Measurements from ENCODE around the gene MUC22.

The MUC22 gene

GRCh38 chr6:31037169-31037568, 26.9 kb downstream of the MUC22 start:
- no peak for DNase-seq (ENCODE audit: low read depth in 2 of 2)
- TF ChIP-seq, protein P1, sequence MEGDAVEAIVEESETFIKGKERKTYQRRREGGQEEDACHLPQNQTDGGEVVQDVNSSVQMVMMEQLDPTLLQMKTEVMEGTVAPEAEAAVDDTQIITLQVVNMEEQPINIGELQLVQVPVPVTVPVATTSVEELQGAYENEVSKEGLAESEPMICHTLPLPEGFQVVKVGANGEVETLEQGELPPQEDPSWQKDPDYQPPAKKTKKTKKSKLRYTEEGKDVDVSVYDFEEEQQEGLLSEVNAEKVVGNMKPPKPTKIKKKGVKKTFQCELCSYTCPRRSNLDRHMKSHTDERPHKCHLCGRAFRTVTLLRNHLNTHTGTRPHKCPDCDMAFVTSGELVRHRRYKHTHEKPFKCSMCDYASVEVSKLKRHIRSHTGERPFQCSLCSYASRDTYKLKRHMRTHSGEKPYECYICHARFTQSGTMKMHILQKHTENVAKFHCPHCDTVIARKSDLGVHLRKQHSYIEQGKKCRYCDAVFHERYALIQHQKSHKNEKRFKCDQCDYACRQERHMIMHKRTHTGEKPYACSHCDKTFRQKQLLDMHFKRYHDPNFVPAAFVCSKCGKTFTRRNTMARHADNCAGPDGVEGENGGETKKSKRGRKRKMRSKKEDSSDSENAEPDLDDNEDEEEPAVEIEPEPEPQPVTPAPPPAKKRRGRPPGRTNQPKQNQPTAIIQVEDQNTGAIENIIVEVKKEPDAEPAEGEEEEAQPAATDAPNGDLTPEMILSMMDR (IDR thresholded peaks at IDR 0.05; ENCODE audit: low read depth, low read length) = no peak
- H3K4me3 ChIP-seq (replicated peaks in 1 of 2; ENCODE audit: low read depth in 2 of 2, low read length in 2 of 2) = no peak overlapping the region

DNA sequence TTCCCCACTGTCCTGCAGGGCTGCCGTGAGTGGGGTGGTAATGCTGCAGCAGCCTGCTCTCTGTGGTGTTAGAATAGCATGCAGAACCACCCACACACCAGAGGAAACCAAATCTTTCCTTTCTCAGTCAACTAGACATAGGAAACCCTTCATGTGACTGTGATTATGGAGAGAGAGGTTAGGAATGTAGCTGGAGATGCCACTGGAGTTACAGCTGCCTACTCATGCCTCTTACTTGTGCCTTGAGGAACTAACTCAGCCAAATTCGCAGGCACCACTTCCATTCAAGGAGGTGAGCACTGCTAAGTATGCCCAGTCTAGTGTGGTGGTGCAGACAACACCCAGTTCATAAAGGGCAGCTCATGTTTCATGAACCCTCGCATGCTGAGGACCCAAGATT, 27.4 kb downstream of the MUC22 start:
- no peak overlapping the region for H3K4me3 ChIP-seq (replicated peaks in 1 of 2; ENCODE audit: low read depth in 2 of 2, low read length in 2 of 2)
- peak; percentile 8 to 26 for DNase-seq (ENCODE audit: low read depth in 2 of 2)
- TF ChIP-seq, protein P1 (IDR thresholded peaks at IDR 0.05; ENCODE audit: low read depth, low read length) = no peak

DNA sequence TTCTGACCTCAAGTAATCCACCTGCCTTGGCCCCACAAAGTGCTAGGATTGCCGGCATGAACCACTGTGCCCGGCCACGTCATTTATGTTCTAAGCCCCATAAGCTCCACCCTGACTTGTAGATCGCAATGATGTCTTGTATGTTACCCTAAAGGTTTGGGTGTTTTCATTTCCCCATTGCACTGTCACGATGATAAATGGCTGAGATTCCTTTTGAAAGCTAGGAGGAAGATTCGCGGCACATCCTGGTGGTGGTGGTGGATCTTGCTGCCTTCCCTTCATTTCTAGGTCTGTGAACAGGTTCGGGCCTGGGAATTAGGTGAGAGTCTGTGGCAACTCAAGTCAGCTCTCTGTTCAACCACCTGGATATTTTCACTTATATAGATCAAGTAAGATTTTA, 28.3 kb downstream of the MUC22 start:
- H3K4me3 ChIP-seq (replicated peaks in 1 of 2; ENCODE audit: low read depth in 2 of 2, low read length in 2 of 2) = no peak overlapping the region
- no peak for DNase-seq (ENCODE audit: low read depth in 2 of 2)
- TF ChIP-seq, protein P1 (IDR thresholded peaks at IDR 0.05; ENCODE audit: low read depth, low read length) = no peak

DNA sequence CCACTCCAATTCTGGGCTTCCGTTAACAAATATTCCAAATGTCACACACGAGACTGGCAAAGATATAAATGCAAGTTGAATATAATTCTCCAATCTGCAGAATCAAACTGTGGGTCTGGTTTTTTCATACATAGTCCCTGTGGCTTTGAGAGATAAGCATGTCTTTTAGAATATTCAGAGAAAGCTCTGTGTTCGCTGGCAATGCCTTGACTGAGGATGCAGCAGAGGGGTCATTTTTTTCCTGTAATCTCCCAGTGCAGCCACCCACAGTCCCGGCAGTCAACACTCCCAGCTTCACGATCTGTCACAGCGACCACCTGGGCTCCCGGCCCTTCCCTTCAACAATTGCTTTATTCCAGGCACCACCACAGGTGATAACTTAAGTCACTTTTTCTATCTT, 30.5 kb downstream of the MUC22 start:
- DNase-seq (ENCODE audit: low read depth in 2 of 2) = no peak
- no peak overlapping the region for H3K4me3 ChIP-seq (replicated peaks in 1 of 2; ENCODE audit: low read depth in 2 of 2, low read length in 2 of 2)
- TF ChIP-seq, protein P1 (IDR thresholded peaks at IDR 0.05; ENCODE audit: low read depth, low read length) = no peak

DNA sequence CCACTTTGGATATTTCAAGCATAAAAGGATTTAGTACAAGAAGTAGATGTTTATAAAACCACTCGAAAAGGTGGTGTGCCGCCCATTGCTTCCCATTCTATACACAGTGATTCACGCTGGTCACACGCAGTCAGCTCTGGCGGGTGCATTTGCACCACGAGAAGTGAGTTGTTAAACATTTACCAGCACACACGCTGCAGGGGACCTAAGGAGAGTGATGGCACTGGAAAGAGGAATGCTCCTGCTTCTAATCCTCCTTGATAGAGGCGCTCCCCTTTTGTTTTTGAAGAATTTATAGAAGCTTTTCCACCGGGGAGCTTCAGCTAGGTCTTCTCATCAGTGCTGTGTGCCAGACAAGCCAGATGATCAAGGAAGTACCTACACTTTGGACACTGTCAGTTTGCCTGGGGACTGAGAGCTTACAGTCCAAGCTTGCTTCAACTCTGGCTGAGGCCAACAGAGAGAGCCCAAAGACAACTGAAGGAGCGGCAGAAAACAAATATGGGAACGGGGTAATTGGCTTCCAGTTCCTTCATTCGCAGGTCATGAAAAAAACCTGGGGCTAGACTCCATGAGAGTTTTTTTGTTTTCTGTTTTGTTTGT, 31.2 kb downstream of the MUC22 start:
- DNase-seq (ENCODE audit: low read depth in 2 of 2) = no peak
- TF ChIP-seq, protein P1 (IDR thresholded peaks at IDR 0.05; ENCODE audit: low read depth, low read length) = no peak
- H3K4me3 ChIP-seq (replicated peaks in 1 of 2; ENCODE audit: low read depth in 2 of 2, low read length in 2 of 2) = no peak overlapping the region

- TF ChIP-seq, protein P1 (IDR thresholded peaks at IDR 0.05; ENCODE audit: low read depth, low read length) = peak; percentile 72
- H3K4me3 ChIP-seq (replicated peaks in 1 of 2; ENCODE audit: low read depth in 2 of 2, low read length in 2 of 2) = no peak overlapping the region
- peak; percentile 68 to 70 for DNase-seq (ENCODE audit: low read depth in 2 of 2)
These were observed 32.5 kb downstream of the MUC22 start for GRCh38 chr6:31042806-31043205.

DNA sequence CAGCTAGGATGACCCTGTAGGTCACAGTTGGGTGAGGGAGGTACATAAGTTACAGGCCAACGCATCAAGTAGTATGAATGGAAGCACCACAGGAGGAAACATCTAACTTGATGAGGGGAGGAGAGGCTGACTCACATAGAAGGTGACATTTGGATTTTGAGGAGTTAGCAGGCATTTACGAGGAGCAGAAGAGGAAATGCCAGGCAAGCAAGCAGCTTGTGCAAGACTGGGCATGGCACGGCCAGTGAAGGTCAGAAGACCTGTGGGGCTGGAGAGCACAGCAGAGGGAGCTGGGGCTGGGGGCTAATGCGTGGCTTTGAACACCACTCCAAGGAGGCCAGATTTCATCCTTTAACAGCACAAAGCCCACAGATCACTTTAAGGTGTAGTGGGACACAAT, 37.8 kb downstream of the MUC22 start:
- TF ChIP-seq, protein P1 (IDR thresholded peaks at IDR 0.05; ENCODE audit: low read depth, low read length) = no peak
- no peak for DNase-seq (ENCODE audit: low read depth in 2 of 2)
- no peak overlapping the region for H3K4me3 ChIP-seq (replicated peaks in 1 of 2; ENCODE audit: low read depth in 2 of 2, low read length in 2 of 2)
